22Rv1 (cell line): ENCODE data around the gene CMTM4.

Source experiments
- ZFX ChIP-seq: fragments of 450-650 bp; IDR thresholded peaks from 2 replicates; pipeline ENCODE4 v1.6.1; 2017; ENCODE audit warnings: antibody characterized with exemption, borderline replicate concordance
- TF ChIP-seq, protein P1 (sequence below): fragments of 450-650 bp; IDR thresholded peaks from 2 replicates; pipeline ENCODE4 v1.5.1; 2017; ENCODE audit warnings: mild to moderate bottlenecking

DNA sequence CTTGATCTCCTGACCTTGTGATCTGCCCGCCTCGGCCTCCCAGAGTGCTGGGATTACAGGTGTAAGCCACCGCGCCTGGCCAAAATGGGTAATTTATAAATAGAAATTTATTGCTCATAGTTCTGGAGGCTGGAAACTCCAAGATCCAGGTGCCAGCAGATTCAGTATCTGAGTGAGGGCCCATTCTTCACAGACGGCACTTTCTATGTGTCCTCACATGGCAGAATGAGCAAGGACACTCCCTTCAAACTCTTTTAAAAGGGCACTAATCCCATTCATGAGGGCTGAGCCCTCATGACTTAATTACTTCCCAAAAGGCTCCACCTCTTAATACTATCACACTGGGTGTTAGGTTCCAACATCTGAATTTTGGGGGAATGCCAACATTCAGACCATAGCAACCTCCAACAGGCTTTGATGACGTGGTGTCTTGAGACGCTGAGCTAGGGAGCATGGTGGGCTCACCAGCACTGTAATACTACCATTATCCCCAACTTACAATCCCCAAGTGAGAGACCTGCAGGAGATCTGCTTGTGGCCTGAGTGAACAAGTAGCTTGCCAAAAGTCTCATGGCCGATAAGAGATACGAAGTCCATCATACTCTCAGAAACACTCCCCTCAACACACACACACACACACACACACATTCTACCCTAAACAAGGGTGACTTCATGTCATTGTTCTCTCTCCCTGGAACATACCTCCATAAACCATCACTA is 8.5 kb downstream of the CMTM4 start:
- TF ChIP-seq, protein P1, sequence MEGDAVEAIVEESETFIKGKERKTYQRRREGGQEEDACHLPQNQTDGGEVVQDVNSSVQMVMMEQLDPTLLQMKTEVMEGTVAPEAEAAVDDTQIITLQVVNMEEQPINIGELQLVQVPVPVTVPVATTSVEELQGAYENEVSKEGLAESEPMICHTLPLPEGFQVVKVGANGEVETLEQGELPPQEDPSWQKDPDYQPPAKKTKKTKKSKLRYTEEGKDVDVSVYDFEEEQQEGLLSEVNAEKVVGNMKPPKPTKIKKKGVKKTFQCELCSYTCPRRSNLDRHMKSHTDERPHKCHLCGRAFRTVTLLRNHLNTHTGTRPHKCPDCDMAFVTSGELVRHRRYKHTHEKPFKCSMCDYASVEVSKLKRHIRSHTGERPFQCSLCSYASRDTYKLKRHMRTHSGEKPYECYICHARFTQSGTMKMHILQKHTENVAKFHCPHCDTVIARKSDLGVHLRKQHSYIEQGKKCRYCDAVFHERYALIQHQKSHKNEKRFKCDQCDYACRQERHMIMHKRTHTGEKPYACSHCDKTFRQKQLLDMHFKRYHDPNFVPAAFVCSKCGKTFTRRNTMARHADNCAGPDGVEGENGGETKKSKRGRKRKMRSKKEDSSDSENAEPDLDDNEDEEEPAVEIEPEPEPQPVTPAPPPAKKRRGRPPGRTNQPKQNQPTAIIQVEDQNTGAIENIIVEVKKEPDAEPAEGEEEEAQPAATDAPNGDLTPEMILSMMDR, result no peak
- no peak for TF ChIP-seq ZFX
